Duodenal mucosa (tissue), 2 donors: ENCODE measurements around the gene CCDC157.

ENCODE experiments used
- H3K27ac ChIP-seq: one replicate; pipeline ENCODE4 v1.7.0; 2013; ENCODE audit warnings: low read depth, low read length
- H3K27me3 ChIP-seq, 2 donors: one replicate each; pipeline ENCODE4 v1.7.0; 2013; ENCODE audit warnings: low read length in 2 of 2, control low read depth in 1 of 2; ENCODE audit not compliant: insufficient read depth in 2 of 2, control insufficient read depth in 1 of 2
- H3K36me3 ChIP-seq, 2 donors: one replicate each; pipeline ENCODE4 v1.7.0; 2013; ENCODE audit warnings: low read length in 2 of 2, control low read depth in 1 of 2; ENCODE audit not compliant: insufficient read depth in 2 of 2, control insufficient read depth in 1 of 2
- H3K4me1 ChIP-seq, 2 donors: one replicate each; pipeline ENCODE4 v1.7.0; 2013; ENCODE audit warnings: low read length in 2 of 2, control low read depth in 1 of 2; ENCODE audit not compliant: insufficient read depth in 2 of 2, control insufficient read depth in 1 of 2
- H3K4me3 ChIP-seq, 2 donors: one replicate each; pipeline ENCODE4 v1.7.0; 2013; ENCODE audit warnings: low read length in 2 of 2, low read depth in 1 of 2
- H3K9ac ChIP-seq, 2 donors: one replicate each; pipeline ENCODE4 v1.7.0; 2013; ENCODE audit warnings: low read length in 2 of 2, low read depth in 1 of 2
- H3K9me3 ChIP-seq, 2 donors: one replicate each; pipeline ENCODE4 v1.7.0; 2013; ENCODE audit warnings: low read length in 2 of 2, control low read depth in 1 of 2; ENCODE audit not compliant: control insufficient read depth in 1 of 2

Gene CCDC157

GRCh38 chr22:30314915-30315314 is 41.9 kb upstream of the CCDC157 start:
- no peaks in the 10 kb centered on the region for H3K27me3 ChIP-seq
- no peaks in the 10 kb centered on the region for H3K9me3 ChIP-seq
- peaks cover 6 to 20% of the 10 kb centered on the region in 2 donors for H3K36me3 ChIP-seq
- peaks cover 44 to 63% of the 10 kb centered on the region in 2 donors for H3K4me1 ChIP-seq
- H3K9ac ChIP-seq: no peak overlapping the region
- no peak overlapping the region for H3K4me3 ChIP-seq
- no peak overlapping the region for H3K27ac ChIP-seq

GRCh38 chr22:30315962-30316576 is 40.7 kb upstream of the CCDC157 start:
- no peak overlapping the region for H3K27ac ChIP-seq
- peaks cover 32 to 56% of the 10 kb centered on the region in 2 donors for H3K4me1 ChIP-seq

DNA sequence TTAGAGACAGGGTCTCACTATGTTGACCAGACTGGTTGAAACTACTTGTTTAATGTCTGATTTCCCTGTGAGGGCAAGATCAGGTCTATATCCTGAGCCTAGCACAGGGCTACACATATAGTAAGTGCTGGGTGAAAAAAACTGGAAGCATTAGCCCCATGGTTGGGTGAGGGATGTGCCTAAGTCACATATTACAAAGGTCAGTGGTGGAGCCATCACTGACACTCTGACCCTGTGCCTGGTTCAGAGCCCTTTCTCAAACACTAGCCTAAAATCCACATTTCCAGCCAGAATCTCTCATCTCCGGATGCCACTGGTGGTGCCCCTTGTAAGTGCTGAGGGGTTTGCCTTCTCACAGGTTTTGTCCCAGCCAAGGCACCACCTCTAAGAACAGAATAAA is 39.0 kb upstream of the CCDC157 start:
- H3K27me3 ChIP-seq: no peaks in the 10 kb centered on the region
- no peak overlapping the region for H3K4me3 ChIP-seq
- H3K27ac ChIP-seq: no peak overlapping the region
- H3K9ac ChIP-seq: peak overlapping the region in 1 of 2 donors; percentile 6
- no peaks in the 10 kb centered on the region for H3K9me3 ChIP-seq
- H3K4me1 ChIP-seq: peaks cover 15 to 41% of the 10 kb centered on the region in 2 donors
- peaks cover 6 to 33% of the 10 kb centered on the region in 2 donors for H3K36me3 ChIP-seq

More at GRCh38 chr22:30315962-30316576, 40.7 kb upstream of the CCDC157 start:
- H3K9me3 ChIP-seq: no peaks in the 10 kb centered on the region
- H3K36me3 ChIP-seq: peaks cover 6 to 30% of the 10 kb centered on the region in 2 donors
- no peak overlapping the region for H3K9ac ChIP-seq
- H3K4me3 ChIP-seq: no peak overlapping the region
- H3K27me3 ChIP-seq: no peaks in the 10 kb centered on the region

DNA sequence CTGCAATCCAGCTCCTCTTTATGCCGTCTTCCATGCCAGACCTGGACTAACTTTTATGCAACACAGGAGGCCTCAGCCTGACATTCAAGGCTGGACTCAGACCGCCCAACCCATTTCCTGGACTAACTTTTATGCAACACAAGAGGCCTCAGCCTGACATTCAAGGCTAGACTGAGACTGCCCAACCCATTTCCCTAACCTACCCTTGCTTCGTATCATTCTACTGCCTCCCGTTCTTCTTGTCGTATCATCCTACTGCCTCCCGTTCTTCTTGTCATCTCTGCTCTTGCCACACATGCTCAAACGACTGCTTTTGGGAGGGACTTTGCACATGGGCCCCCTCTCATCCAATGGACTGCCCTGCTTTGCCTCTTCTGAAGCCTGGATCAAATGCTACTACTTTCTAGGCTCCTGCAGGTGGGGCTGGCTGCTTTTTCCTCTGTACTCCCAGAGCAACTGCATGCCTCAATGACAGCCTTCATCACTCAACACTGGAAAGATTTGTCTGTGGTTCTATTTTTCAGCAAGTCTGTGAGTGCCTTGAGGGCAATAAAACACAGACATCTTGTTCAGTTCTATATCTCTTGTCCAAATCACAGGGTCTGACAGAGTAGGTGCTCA is 37.9 kb upstream of the CCDC157 start:
- H3K27ac ChIP-seq: no peak overlapping the region
- H3K36me3 ChIP-seq: peaks cover 6 to 33% of the 10 kb centered on the region in 2 donors
- H3K27me3 ChIP-seq: no peaks in the 10 kb centered on the region
- H3K4me3 ChIP-seq: no peak overlapping the region
- H3K9me3 ChIP-seq: no peaks in the 10 kb centered on the region
- no peak overlapping the region for H3K9ac ChIP-seq
- peaks cover 13 to 35% of the 10 kb centered on the region in 2 donors for H3K4me1 ChIP-seq

DNA sequence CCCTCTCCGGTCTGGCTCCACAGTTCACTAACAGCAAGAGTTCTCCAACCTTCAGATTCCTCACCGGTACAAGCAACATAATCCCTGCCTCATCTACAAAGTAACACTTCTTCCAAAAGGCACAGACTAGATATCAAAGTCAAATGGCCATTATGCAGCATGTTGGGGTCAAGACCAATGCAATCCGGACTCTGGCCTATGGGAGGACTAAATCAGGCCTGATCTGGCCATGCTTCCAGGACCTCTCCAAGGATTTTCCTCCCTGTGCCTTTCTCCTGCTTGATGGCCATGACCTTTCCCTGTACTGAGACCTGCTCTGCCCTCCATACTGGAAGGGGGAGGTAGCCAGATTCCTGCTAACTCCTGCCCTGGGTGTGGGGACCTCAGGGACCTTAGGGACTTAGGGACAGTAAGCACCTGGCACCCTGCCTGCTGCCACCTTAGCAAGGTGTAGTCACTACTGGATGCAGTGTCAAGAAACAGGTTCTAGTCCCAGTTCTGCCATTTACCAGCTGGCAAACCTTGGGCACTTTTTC is 36.7 kb upstream of the CCDC157 start:
- Histone ChIP-seq H3K4me1 (peaks cover 22 to 39% of the 10 kb centered on the region in 2 donors), H3K4me3 (no peak overlapping the region), H3K9ac (no peak overlapping the region), H3K27me3 (no peaks in the 10 kb centered on the region), H3K9me3 (no peaks in the 10 kb centered on the region), H3K36me3 (peaks cover 6 to 33% of the 10 kb centered on the region in 2 donors), H3K27ac (no peak overlapping the region)

DNA sequence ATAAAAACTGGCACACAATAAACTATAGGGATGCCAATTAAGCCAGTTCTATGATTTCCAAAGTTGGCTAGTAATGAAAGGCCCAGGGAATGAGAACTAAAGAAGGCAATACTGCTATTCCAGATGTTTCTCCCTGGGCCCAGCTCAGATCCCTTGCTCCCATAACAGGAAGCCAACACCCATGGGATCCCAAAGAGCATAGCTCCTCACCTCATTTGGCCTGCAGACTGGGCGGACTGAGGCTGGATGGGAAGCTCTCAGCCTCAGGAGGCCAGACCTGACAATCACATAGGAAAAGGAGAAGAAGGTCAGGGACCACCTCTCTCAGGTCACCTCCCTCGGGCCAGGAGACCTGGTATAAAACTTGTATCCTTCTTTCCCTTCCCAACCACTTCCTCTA is 35.3 kb upstream of the CCDC157 start:
- H3K9ac ChIP-seq: no peak overlapping the region
- H3K4me1 ChIP-seq: peaks cover 30 to 37% of the 10 kb centered on the region in 2 donors
- no peak overlapping the region for H3K4me3 ChIP-seq
- H3K9me3 ChIP-seq: no peaks in the 10 kb centered on the region
- no peaks in the 10 kb centered on the region for H3K27me3 ChIP-seq
- H3K36me3 ChIP-seq: peaks cover 6 to 33% of the 10 kb centered on the region in 2 donors
- no peak overlapping the region for H3K27ac ChIP-seq

DNA sequence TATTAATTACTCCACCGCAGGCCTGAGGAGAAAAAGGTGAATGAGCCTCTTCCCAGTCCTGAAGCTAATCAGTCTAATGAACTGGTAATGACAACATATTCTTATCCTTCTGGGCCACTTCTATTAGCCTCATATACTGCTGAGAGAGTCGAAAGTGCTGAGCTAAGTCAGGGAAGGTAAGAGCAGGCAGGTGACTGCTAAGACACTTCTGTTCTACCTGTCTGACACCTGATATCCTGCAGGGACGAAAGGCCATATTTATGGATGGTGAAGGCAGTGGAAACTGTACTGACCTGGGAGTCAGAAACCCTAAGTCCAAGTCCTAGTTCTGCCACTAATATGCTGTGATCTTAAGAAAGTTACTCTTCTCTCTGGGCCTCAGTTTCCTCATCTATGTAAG is 33.6 kb upstream of the CCDC157 start:
- no peak overlapping the region for H3K9ac ChIP-seq
- no peak overlapping the region for H3K4me3 ChIP-seq
- H3K36me3 ChIP-seq: peaks cover 6 to 30% of the 10 kb centered on the region in 2 donors
- no peaks in the 10 kb centered on the region for H3K9me3 ChIP-seq
- no peaks in the 10 kb centered on the region for H3K27me3 ChIP-seq
- no peak overlapping the region for H3K27ac ChIP-seq
- H3K4me1 ChIP-seq: peaks cover 31 to 43% of the 10 kb centered on the region in 2 donors

DNA sequence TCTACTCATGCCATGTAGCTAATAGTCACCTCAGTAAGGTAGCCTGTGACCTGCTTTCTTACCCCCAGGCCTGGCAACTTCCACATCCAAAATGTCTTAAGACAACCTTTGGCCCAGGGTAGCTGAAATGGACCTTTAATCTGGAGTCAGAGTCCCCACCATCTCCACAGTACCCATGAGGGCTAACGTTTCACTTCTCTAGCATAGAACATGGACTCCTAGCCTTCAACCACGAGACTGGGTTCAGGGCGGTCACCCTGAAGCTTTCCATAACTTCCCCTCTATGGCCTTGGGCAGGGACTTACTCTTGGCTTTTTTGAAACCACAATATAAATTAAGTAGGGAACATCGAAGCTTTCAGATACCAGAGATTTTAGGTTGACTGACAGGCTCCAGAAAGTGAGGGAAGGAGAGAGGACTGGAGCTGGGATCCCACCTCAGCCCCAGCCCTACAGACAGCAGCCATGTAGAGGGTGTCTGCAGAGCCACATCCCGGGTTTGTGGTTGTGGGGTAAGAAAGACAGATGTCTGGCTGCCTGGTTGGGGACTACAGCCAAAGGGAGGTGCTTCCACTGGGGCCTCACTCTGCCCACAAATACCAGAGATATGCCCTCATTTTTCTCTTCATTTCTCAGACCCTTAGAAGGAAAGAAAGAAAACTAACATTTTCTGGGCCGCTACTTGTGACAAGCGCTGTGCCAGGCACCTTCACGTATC is 32.6 kb upstream of the CCDC157 start:
- no peaks in the 10 kb centered on the region for H3K9me3 ChIP-seq
- H3K4me1 ChIP-seq: peaks cover 31 to 39% of the 10 kb centered on the region in 2 donors
- H3K36me3 ChIP-seq: peaks cover 2 to 20% of the 10 kb centered on the region in 2 donors
- no peaks in the 10 kb centered on the region for H3K27me3 ChIP-seq
- H3K27ac ChIP-seq: no peak overlapping the region
- H3K4me3 ChIP-seq: peak overlapping the region; percentile 78 to 81
- peak overlapping the region; percentile 3 to 68 for H3K9ac ChIP-seq

DNA sequence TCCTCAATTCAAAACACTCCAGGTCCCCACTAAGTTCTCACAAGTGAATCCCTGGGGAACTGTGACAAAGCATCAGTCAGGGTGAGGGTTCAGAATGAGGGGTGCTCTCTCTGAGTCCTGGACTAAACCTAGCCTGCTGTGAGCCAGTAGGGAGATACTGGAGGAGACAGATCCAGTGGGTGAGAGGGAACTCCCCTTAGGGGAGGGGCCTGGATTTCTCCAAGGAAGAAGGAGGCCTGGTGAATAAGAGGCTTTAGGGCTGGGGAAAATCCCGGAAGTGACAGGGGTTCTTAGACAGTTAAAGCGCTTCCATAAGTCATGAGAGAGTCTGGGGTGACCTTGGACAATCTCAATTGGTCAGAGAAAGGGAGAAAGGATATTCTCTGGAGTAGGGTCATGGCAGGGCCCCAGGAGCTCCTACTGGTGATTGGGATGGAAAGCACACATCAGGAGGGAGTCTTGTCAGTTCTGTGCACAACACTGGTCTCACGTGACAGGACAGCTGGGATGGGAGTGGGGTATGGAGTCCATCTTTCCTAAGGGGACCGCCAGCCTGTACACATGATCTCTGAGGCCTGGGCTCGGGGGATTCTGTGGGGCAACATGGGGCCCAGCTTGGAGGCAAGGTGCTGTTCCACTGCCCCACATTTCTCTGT is 31.6 kb upstream of the CCDC157 start:
- H3K36me3 ChIP-seq: peaks cover 0 to 15% of the 10 kb centered on the region in 2 donors

More for the DNA sequence above, 31.6 kb upstream of the CCDC157 start:
- Histone ChIP-seq H3K27ac (peak overlapping the region; percentile 5), H3K4me3 (peak overlapping the region; percentile 78 to 81), H3K4me1 (peaks cover 31% of the 10 kb centered on the region in 2 donors), H3K9me3 (no peaks in the 10 kb centered on the region), H3K27me3 (no peaks in the 10 kb centered on the region), H3K9ac (peak overlapping the region; percentile 68)
